Neural cell (in vitro differentiated cells): Measurements from ENCODE around the gene DLK1.

Experiments used
- CTCF ChIP-seq: fragments of 450-650 bp; IDR thresholded peaks from 2 replicates; pipeline ENCODE4 v1.5.1; 2014; ENCODE audit warnings: antibody characterized with exemption, mild to moderate bottlenecking, moderate library complexity; ENCODE audit not compliant: poor library complexity, severe bottlenecking
- POLR2AphosphoS5 ChIP-seq: IDR thresholded peaks from 2 replicates; pipeline ENCODE4 v1.6.1; 2012
- RAD21 ChIP-seq: fragments of 450-650 bp; conservative IDR thresholded peaks from 2 replicates; pipeline ENCODE4 v1.6.1; 2014; ENCODE audit warnings: antibody characterized with exemption, mild to moderate bottlenecking, moderate library complexity
- REST ChIP-seq: IDR thresholded peaks from 2 replicates; pipeline ENCODE4 v1.6.1; 2012; ENCODE audit warnings: borderline replicate concordance
- TAF1 ChIP-seq: IDR thresholded peaks from 2 replicates; pipeline ENCODE4 v1.6.1; 2012; ENCODE audit warnings: low read depth

GRCh38 chr14:100778951-100779690 is 52.4 kb downstream of the DLK1 start:
- TF ChIP-seq RAD21 (no peak), CTCF (no peak), TAF1 (no peak), POLR2AphosphoS5 (no peak), REST (no peak)
